ENCODE measurements around the gene FOXF1. TPM values are rescaled to one million over a fixed set of nuclear protein-coding genes. Genes with fewer than 3 reads are reported as not detected.
A peak's percentile ranks its signal among the peaks of the same experiment; 100 is the strongest.

FOXF1 gene
- polyA plus RNA-seq, 1 donor (not counting 4 experiments of a cell fraction or from before 2014, with no cell fraction given) = not detected

- Histone ChIP-seq H3K27me3 (ENCODE audit: control insufficient read depth, extremely low read depth, insufficient read depth, low read length) (peaks cover 94% of the 10 kb centered on the region), H4K20me1 (ENCODE audit: control insufficient read depth, extremely low read depth, insufficient read depth, low read length) (no peaks in the 10 kb centered on the region), H3K79me2 (ENCODE audit: control insufficient read depth, insufficient read depth, low read length) (no peaks in the 10 kb centered on the region), H3K9me1 (ENCODE audit: control insufficient read depth, extremely low read depth, insufficient read depth, low read length) (no peaks in the 10 kb centered on the region), H2AFZ (ENCODE audit: control insufficient read depth, low read length) (no peak overlapping the region), H3K4me3 (ENCODE audit: control insufficient read depth in 2 of 3, extremely low read depth in 1 of 3, insufficient read depth in 2 of 3, low read depth in 1 of 3, low read length in 3 of 3) (no peak overlapping the region), H3K36me3 (ENCODE audit: control insufficient read depth in 2 of 2, extremely low read depth in 1 of 2, insufficient read depth in 2 of 2, low read length in 2 of 2) (no peaks in the 10 kb centered on the region), H3K4me1 (ENCODE audit: control insufficient read depth, extremely low read depth, insufficient read depth, low read length) (no peaks in the 10 kb centered on the region), H3K4me2 (ENCODE audit: control insufficient read depth, extremely low read depth, insufficient read depth, low read depth, low read length) (no peak overlapping the region), H3K27ac (ENCODE audit: control insufficient read depth, insufficient read depth, low read length) (no peak overlapping the region), H3K9ac (ENCODE audit: control insufficient read depth, extremely low read depth, insufficient read depth, low read length) (no peak overlapping the region), H3K9me3 (ENCODE audit: control insufficient read depth, low read depth, low read length) (no peaks in the 10 kb centered on the region)
- FAIRE-seq = no peak
- TF ChIP-seq CTCF (optimal IDR thresholded peaks at IDR 0.05 in 1 of 3, IDR thresholded peaks at IDR 0.05 in 1 of 3, conservative IDR thresholded peaks at IDR 0.05 in 1 of 3; ENCODE audit: extremely low read depth in 1 of 3, insufficient read depth in 2 of 3, low read length in 3 of 3) = no peak
- no peak for TF ChIP-seq EZH2 (IDR thresholded peaks at IDR 0.05; ENCODE audit: low read length)
- DNase-seq (ENCODE audit: low read depth, low spot score) = no peak
- dilution Hi-C loops (cut with MboI; ENCODE audit: extremely low pct_ligation_motif_present, low sequenced_read_pairs) = no loop called here
Observed at GRCh38 chr16:86496262-86496928, 13.9 kb upstream of the FOXF1 start.

GRCh38 chr16:86496929-86497461 lies 13.3 kb upstream of the FOXF1 start:
- Histone ChIP-seq H3K9me3 (ENCODE audit: control insufficient read depth, low read depth, low read length) (no peaks in the 10 kb centered on the region), H2AFZ (ENCODE audit: control insufficient read depth, low read length) (no peak overlapping the region), H3K36me3 (ENCODE audit: control insufficient read depth in 2 of 2, extremely low read depth in 1 of 2, insufficient read depth in 2 of 2, low read length in 2 of 2) (no peaks in the 10 kb centered on the region), H3K4me1 (ENCODE audit: control insufficient read depth, extremely low read depth, insufficient read depth, low read length) (no peaks in the 10 kb centered on the region), H3K9ac (ENCODE audit: control insufficient read depth, extremely low read depth, insufficient read depth, low read length) (no peak overlapping the region), H3K4me3 (ENCODE audit: control insufficient read depth in 2 of 3, extremely low read depth in 1 of 3, insufficient read depth in 2 of 3, low read depth in 1 of 3, low read length in 3 of 3) (no peak overlapping the region), H3K27ac (ENCODE audit: control insufficient read depth, insufficient read depth, low read length) (no peak overlapping the region), H3K9me1 (ENCODE audit: control insufficient read depth, extremely low read depth, insufficient read depth, low read length) (no peaks in the 10 kb centered on the region), H3K27me3 (ENCODE audit: control insufficient read depth, extremely low read depth, insufficient read depth, low read length) (peaks cover 94% of the 10 kb centered on the region), H3K4me2 (ENCODE audit: control insufficient read depth, extremely low read depth, insufficient read depth, low read depth, low read length) (no peak overlapping the region), H4K20me1 (ENCODE audit: control insufficient read depth, extremely low read depth, insufficient read depth, low read length) (no peaks in the 10 kb centered on the region), H3K79me2 (ENCODE audit: control insufficient read depth, insufficient read depth, low read length) (no peaks in the 10 kb centered on the region)
- DNase-seq (ENCODE audit: low read depth, low spot score) (no peak), FAIRE-seq (no peak)
- dilution Hi-C loops (cut with MboI; ENCODE audit: extremely low pct_ligation_motif_present, low sequenced_read_pairs) = no loop called here
- TF ChIP-seq CTCF (optimal IDR thresholded peaks at IDR 0.05 in 1 of 3, IDR thresholded peaks at IDR 0.05 in 1 of 3, conservative IDR thresholded peaks at IDR 0.05 in 1 of 3; ENCODE audit: extremely low read depth in 1 of 3, insufficient read depth in 2 of 3, low read length in 3 of 3) (no peak), EZH2 (IDR thresholded peaks at IDR 0.05; ENCODE audit: low read length) (peak; percentile 99)

Data from keratinocyte (primary cell).